A549 (cell line): ENCODE data around the gene DECR2.

Experiments used
- CBX8 ChIP-seq: fragments of 200-600 bp; sonication (generic); IDR thresholded peaks from 2 replicates; pipeline ENCODE4 v1.6.1; 2016
- CTCF ChIP-seq: fragments of >200 bp; sonication (Bioruptor Twin); formaldehyde crosslinking; IDR thresholded peaks from 3 replicates; pipeline ENCODE4 v1.5.1; 2016
- RFX5 ChIP-seq: fragments of 450-650 bp; IDR thresholded peaks from 2 replicates; pipeline ENCODE4 v1.7.1; 2014; ENCODE audit warnings: antibody characterized with exemption, mild to moderate bottlenecking, moderate library complexity

GRCh38 chr16:359871-360697, 41.6 kb upstream of the DECR2 start:
- TF ChIP-seq RFX5 (no peak), CTCF (no peak), CBX8 (no peak)
